HG03066 (cell line): ENCODE data around the gene RHOT1.
"Not testable (repeated sequence)": the region's sequence is repeated elsewhere in the genome, so short reads cannot be mapped to it uniquely, and the experiment has no call there.

ENCODE experiments used
- ATAC-seq: cut with Tn5 transposase; IDR thresholded peaks from one replicate; pipeline ENCODE4 v1.9.1; 2021; ENCODE audit warnings: low read depth; ENCODE audit not compliant: unreplicated experiment

Gene RHOT1

GRCh38 chr17:32158870-32159585 lies 16.7 kb downstream of the RHOT1 start:
- ATAC-seq: no peak

- ATAC-seq: no peak
These were observed 17.5 kb downstream of the RHOT1 start for GRCh38 chr17:32159586-32160438.

- no peak for ATAC-seq
These were observed 18.2 kb downstream of the RHOT1 start for GRCh38 chr17:32160526-32160925.

GRCh38 chr17:32161029-32161428 lies 18.7 kb downstream of the RHOT1 start:
- no peak for ATAC-seq

GRCh38 chr17:32161506-32162365 lies 19.4 kb downstream of the RHOT1 start:
- no peak for ATAC-seq

GRCh38 chr17:32174889-32175288 lies 32.6 kb downstream of the RHOT1 start:
- ATAC-seq: no peak

GRCh38 chr17:32178679-32179078 lies 36.4 kb downstream of the RHOT1 start:
- ATAC-seq: not testable (repeated sequence)

- ATAC-seq: not testable (repeated sequence)
These were observed 36.8 kb downstream of the RHOT1 start for GRCh38 chr17:32179103-32179502.

GRCh38 chr17:32179526-32179925 lies 37.2 kb downstream of the RHOT1 start:
- ATAC-seq: not testable (repeated sequence)

- not testable (repeated sequence) for ATAC-seq
These were observed 38.0 kb downstream of the RHOT1 start for GRCh38 chr17:32180262-32180661.

GRCh38 chr17:32185875-32186274 lies 43.6 kb downstream of the RHOT1 start:
- ATAC-seq: no peak

- no peak for ATAC-seq
These were observed 45.0 kb downstream of the RHOT1 start for GRCh38 chr17:32187271-32187670.

GRCh38 chr17:32189343-32189742 lies 47.0 kb downstream of the RHOT1 start:
- ATAC-seq: no peak

GRCh38 chr17:32191306-32191705 lies 49.0 kb downstream of the RHOT1 start:
- ATAC-seq: no peak

- no peak for ATAC-seq
These were observed 50.1 kb downstream of the RHOT1 start for GRCh38 chr17:32192379-32192778.

- ATAC-seq: no peak
These were observed 55.7 kb downstream of the RHOT1 start for GRCh38 chr17:32197987-32198386.

- ATAC-seq: no peak
These were observed 64.6 kb downstream of the RHOT1 start for GRCh38 chr17:32206861-32207260.

- ATAC-seq: no peak
These were observed 66.1 kb downstream of the RHOT1 start for GRCh38 chr17:32208436-32208835.

GRCh38 chr17:32209608-32210007 lies 67.3 kb downstream of the RHOT1 start:
- no peak for ATAC-seq

GRCh38 chr17:32211671-32212070 lies 69.4 kb downstream of the RHOT1 start:
- ATAC-seq: no peak

- no peak for ATAC-seq
These were observed 73.4 kb downstream of the RHOT1 start for GRCh38 chr17:32215696-32216095.
